ENCODE measurements around the gene INTS6. TPM values are rescaled to one million over a fixed set of nuclear protein-coding genes. Genes with fewer than 3 reads are reported as not detected.

The INTS6 gene
- total and polyA plus RNA-seq, 5 donors from 2014 or later: 19.3 to 62.0 (median 21.8) TPM

- Histone ChIP-seq H3K4me3 (ENCODE audit: low read depth, low read length) (peak overlapping the region; percentile 98), H3K27ac (ENCODE audit: insufficient read depth, low read length, poor library complexity, severe bottlenecking) (peak overlapping the region; percentile 97), H3K36me3 (ENCODE audit: control insufficient read depth, insufficient read depth, low read length) (peaks cover 18% of the 10 kb centered on the region), H3K4me1 (ENCODE audit: control insufficient read depth, insufficient read depth, low read length, poor library complexity, severe bottlenecking) (peaks cover 50% of the 10 kb centered on the region), H3K9me3 (ENCODE audit: control insufficient read depth in 2 of 2, low read length in 2 of 2) (no peaks in the 10 kb centered on the region), H3K27me3 (ENCODE audit: control insufficient read depth, insufficient read depth, low read length) (no peaks in the 10 kb centered on the region)
- no peak for ATAC-seq (ENCODE audit: low read depth in 2 of 2)
- H3K4me3 Mint-ChIP-seq: peak overlapping the region; percentile 89 to 99 (median 95)
- DNase-seq: peak in 1 of 3 donors; percentile 7
- H3K4me1 Mint-ChIP-seq: peaks cover 28 to 63% (median 41%) of the 10 kb centered on the region in 4 donors
- H3K9me3 Mint-ChIP-seq: peaks cover 0 to 1% (median 0%) of the 10 kb centered on the region in 7 donors
- H3K36me3 Mint-ChIP-seq: peaks cover 16% of the 10 kb centered on the region
- peak overlapping the region; percentile 92 to 98 (median 97) for H3K27ac Mint-ChIP-seq
- peaks cover 6% of the 10 kb centered on the region for H3K27me3 Mint-ChIP-seq
These were observed 1.3 kb upstream of the INTS6 start for GRCh38 chr13:51453959-51454703.

DNA sequence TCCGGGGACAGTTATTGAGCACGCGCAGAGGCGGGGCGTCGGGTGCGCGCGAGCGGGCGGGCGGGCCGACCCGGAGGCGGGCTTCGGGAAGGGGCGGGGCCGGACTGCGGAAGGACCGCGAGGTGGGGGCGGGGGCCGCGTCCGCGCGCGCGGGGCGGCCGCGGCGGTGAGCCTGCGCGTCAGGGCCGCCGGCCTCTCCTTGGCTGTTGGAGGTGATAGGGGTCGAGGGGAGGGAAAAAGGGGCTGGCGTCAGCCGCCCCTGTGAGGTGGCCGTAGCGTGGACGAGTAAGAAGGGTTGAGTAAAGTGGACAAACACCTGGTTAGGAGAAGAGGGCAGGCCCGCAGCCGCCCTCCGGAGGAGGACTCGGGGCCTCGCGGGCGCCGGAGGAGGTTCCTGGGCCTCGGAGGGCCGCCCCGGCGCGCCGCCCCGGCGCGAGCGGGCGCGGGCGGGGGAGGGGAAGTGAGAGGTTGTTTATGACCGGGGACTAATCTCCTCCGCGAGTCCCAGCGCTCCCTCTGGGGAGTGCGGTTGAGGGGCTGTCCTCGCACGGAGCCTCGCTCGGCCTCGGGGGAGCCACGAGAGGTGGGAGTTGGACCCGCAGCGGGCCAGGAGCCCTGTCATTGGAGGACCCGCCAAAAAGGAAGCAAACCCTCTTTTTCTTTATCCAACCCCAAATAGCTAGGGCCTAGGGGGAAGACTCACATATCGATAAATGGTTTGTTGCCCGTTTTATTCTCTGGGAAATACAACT, 547 bp upstream of the INTS6 start:
- peaks cover 17% of the 10 kb centered on the region for H3K36me3 Mint-ChIP-seq
- Histone ChIP-seq H3K27me3 (ENCODE audit: control insufficient read depth, insufficient read depth, low read length) (no peaks in the 10 kb centered on the region), H3K27ac (ENCODE audit: insufficient read depth, low read length, poor library complexity, severe bottlenecking) (peak overlapping the region; percentile 97), H3K36me3 (ENCODE audit: control insufficient read depth, insufficient read depth, low read length) (peaks cover 21% of the 10 kb centered on the region), H3K9me3 (ENCODE audit: control insufficient read depth in 2 of 2, low read length in 2 of 2) (no peaks in the 10 kb centered on the region), H3K4me3 (ENCODE audit: low read depth, low read length) (peak overlapping the region; percentile 98), H3K4me1 (ENCODE audit: control insufficient read depth, insufficient read depth, low read length, poor library complexity, severe bottlenecking) (peaks cover 50% of the 10 kb centered on the region)
- peak overlapping the region; percentile 92 to 98 (median 97) for H3K27ac Mint-ChIP-seq
- peak; percentile 45 to 50 for ATAC-seq (ENCODE audit: low read depth in 2 of 2)
- peak; percentile 76 to 86 (median 82) for DNase-seq
- peak overlapping the region; percentile 89 to 99 (median 96) for H3K4me3 Mint-ChIP-seq
- H3K27me3 Mint-ChIP-seq: peaks cover 6% of the 10 kb centered on the region
- peaks cover 0 to 1% (median 0%) of the 10 kb centered on the region in 7 donors for H3K9me3 Mint-ChIP-seq
- H3K4me1 Mint-ChIP-seq: peaks cover 28 to 68% (median 44%) of the 10 kb centered on the region in 4 donors

DNA sequence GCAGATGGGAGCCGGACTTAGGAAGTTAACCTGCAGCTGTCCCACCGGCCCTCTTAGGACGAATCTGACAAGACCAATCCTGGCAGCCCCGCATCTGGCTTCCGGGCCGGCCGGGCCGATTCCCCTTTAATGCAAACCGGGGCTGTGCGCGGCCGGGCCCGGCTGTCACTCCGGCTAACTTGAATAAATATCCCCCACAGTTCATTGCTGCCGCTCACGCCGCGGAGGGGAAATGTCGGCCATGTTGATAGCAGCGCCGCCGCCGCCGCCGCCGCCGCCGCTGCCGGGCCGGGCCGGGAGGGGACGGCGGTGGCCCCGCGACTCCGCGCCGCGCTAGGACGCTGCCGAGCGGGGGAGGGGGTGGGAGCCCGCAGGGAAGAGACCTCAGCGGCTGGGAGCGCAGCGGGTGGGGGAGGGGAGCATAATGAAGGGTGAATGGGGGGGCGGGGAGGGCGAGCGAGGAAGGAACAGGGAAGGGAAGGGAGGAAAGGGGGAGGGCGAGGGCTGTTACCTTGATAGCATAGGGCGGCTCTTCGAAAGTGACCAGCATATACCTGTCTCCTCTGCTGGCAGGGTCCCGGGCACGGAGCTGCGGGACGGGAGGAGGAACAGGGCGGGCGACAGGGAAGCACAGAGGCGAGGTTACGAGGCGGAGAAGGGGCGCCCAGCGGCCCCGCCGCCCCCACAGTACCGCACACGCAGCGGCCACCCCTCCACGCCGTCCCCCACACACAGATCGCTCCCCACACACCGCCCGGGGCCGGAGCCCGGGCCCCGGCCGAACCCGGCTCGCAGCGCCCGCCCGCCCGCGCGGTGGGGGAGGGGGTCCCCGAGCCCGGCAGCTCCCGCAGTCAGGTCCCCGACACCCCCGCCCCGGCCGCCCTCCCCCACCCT, 1.1 kb downstream of the INTS6 start:
- peak; percentile 17 to 20 for ATAC-seq (ENCODE audit: low read depth in 2 of 2)
- Histone ChIP-seq H3K27ac (ENCODE audit: insufficient read depth, low read length, poor library complexity, severe bottlenecking) (peak overlapping the region; percentile 97), H3K4me1 (ENCODE audit: control insufficient read depth, insufficient read depth, low read length, poor library complexity, severe bottlenecking) (peaks cover 50% of the 10 kb centered on the region), H3K36me3 (ENCODE audit: control insufficient read depth, insufficient read depth, low read length) (peaks cover 21% of the 10 kb centered on the region), H3K4me3 (ENCODE audit: low read depth, low read length) (peak overlapping the region; percentile 91), H3K9me3 (ENCODE audit: control insufficient read depth in 2 of 2, low read length in 2 of 2) (no peaks in the 10 kb centered on the region), H3K27me3 (ENCODE audit: control insufficient read depth, insufficient read depth, low read length) (no peaks in the 10 kb centered on the region)
- Mint-ChIP-seq H3K27ac (peak overlapping the region; percentile 92 to 98 (median 96)), H3K9me3 (no peaks in the 10 kb centered on the region), H3K36me3 (peaks cover 12% of the 10 kb centered on the region), H3K4me1 (peaks cover 30 to 60% (median 46%) of the 10 kb centered on the region in 4 donors), H3K27me3 (peaks cover 6% of the 10 kb centered on the region), H3K4me3 (peak overlapping the region; percentile 89 to 99 (median 96))
- DNase-seq: peak; percentile 64 to 89 (median 79)

DNA sequence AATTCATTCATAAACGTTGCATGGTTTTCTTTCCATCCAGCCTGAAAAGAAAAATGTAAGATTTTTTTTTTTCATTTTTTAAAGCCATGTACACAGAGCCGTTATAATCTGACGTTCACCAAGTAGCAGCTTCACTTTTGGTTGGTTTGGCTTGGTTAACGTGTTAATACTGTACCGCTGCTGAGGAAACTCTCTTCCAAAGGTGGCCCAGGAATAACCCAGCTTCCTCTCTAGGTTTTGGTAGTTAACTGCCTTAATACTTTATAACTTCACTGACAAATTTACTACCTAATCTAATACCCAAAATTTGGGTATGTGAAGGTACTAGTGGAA, 1.7 kb downstream of the INTS6 start:
- Histone ChIP-seq H3K27ac (ENCODE audit: insufficient read depth, low read length, poor library complexity, severe bottlenecking) (peak overlapping the region; percentile 97), H3K9me3 (ENCODE audit: control insufficient read depth in 2 of 2, low read length in 2 of 2) (no peaks in the 10 kb centered on the region), H3K4me3 (ENCODE audit: low read depth, low read length) (peak overlapping the region; percentile 91), H3K27me3 (ENCODE audit: control insufficient read depth, insufficient read depth, low read length) (no peaks in the 10 kb centered on the region), H3K4me1 (ENCODE audit: control insufficient read depth, insufficient read depth, low read length, poor library complexity, severe bottlenecking) (peaks cover 50% of the 10 kb centered on the region), H3K36me3 (ENCODE audit: control insufficient read depth, insufficient read depth, low read length) (peaks cover 20% of the 10 kb centered on the region)
- DNase-seq (no peak), ATAC-seq (ENCODE audit: low read depth in 2 of 2) (no peak)
- Mint-ChIP-seq H3K36me3 (peaks cover 10% of the 10 kb centered on the region), H3K4me3 (peak overlapping the region; percentile 89 to 99 (median 96)), H3K4me1 (peaks cover 35 to 59% (median 48%) of the 10 kb centered on the region in 4 donors), H3K27ac (peak overlapping the region; percentile 92 to 98 (median 96)), H3K9me3 (no peaks in the 10 kb centered on the region), H3K27me3 (peaks cover 6% of the 10 kb centered on the region)

- Histone ChIP-seq H3K4me3 (ENCODE audit: low read depth, low read length) (no peak overlapping the region), H3K9me3 (ENCODE audit: control insufficient read depth in 2 of 2, low read length in 2 of 2) (no peaks in the 10 kb centered on the region), H3K27ac (ENCODE audit: insufficient read depth, low read length, poor library complexity, severe bottlenecking) (no peak overlapping the region), H3K4me1 (ENCODE audit: control insufficient read depth, insufficient read depth, low read length, poor library complexity, severe bottlenecking) (peaks cover 29% of the 10 kb centered on the region), H3K27me3 (ENCODE audit: control insufficient read depth, insufficient read depth, low read length) (no peaks in the 10 kb centered on the region), H3K36me3 (ENCODE audit: control insufficient read depth, insufficient read depth, low read length) (peaks cover 13% of the 10 kb centered on the region)
- peaks cover 6% of the 10 kb centered on the region for H3K27me3 Mint-ChIP-seq
- H3K36me3 Mint-ChIP-seq: peaks cover 6% of the 10 kb centered on the region
- H3K9me3 Mint-ChIP-seq: no peaks in the 10 kb centered on the region
- peak overlapping the region in 2 of 3 donors; percentile 11 to 23 for H3K27ac Mint-ChIP-seq
- ATAC-seq (ENCODE audit: low read depth in 2 of 2): no peak
- H3K4me1 Mint-ChIP-seq: peaks cover 21 to 43% (median 36%) of the 10 kb centered on the region in 4 donors
- DNase-seq: no peak
- H3K4me3 Mint-ChIP-seq: peak overlapping the region; percentile 15 to 45 (median 34)
These were observed 3.8 kb downstream of the INTS6 start for GRCh38 chr13:51449018-51449417.

DNA sequence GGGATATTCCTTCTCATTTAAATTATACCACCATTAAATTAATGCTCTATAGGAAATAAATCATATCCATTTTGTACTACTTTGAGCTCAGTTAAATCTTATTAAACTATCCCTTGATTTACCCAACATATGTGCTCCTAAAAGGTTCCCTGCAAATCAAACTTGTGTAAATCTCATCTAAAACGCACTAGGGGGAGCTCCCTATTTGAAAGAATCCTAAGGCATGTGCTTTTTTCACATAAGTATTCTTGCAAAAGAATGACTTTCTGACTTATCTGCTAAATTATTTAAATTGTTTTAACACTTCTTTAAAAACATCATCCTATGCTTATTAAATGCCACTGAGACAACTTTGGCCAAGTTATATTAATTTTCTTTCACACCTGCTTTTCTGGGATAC, 7.9 kb downstream of the INTS6 start:
- Histone ChIP-seq H3K27ac (ENCODE audit: insufficient read depth, low read length, poor library complexity, severe bottlenecking) (no peak overlapping the region), H3K9me3 (ENCODE audit: control insufficient read depth in 2 of 2, low read length in 2 of 2) (no peaks in the 10 kb centered on the region), H3K27me3 (ENCODE audit: control insufficient read depth, insufficient read depth, low read length) (no peaks in the 10 kb centered on the region), H3K36me3 (ENCODE audit: control insufficient read depth, insufficient read depth, low read length) (peaks cover 11% of the 10 kb centered on the region), H3K4me3 (ENCODE audit: low read depth, low read length) (no peak overlapping the region), H3K4me1 (ENCODE audit: control insufficient read depth, insufficient read depth, low read length, poor library complexity, severe bottlenecking) (peaks cover 8% of the 10 kb centered on the region)
- Mint-ChIP-seq H3K4me1 (peaks cover 17 to 26% (median 25%) of the 10 kb centered on the region in 4 donors), H3K27me3 (no peaks in the 10 kb centered on the region), H3K4me3 (no peak overlapping the region), H3K27ac (no peak overlapping the region), H3K9me3 (no peaks in the 10 kb centered on the region), H3K36me3 (peaks cover 6% of the 10 kb centered on the region)
- DNase-seq (peak in 2 of 3 donors; percentile 19 to 54), ATAC-seq (ENCODE audit: low read depth in 2 of 2) (no peak)

DNA sequence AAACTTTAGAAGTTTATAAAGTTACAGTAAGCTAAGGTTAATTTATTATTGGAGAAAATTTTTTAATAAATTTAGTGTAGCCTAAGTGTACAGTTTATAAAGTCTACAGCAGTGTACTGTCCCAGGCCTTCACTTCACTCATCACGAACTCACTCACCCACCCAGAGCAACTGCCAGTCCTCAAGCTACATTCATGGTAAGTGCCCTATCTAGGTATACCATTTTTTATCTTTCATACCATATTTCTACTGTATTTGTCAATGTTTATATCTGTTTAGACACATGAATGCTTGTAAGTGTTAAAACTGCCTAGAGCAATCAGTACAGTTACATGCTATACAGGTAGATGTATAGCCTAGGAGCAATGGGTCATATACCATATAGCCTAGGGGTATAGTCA, 12.5 kb downstream of the INTS6 start:
- no peaks in the 10 kb centered on the region for H3K27me3 ChIP-seq (ENCODE audit: control insufficient read depth, insufficient read depth, low read length)
- ATAC-seq (ENCODE audit: low read depth in 2 of 2) (no peak), DNase-seq (no peak)
- H3K9me3 ChIP-seq (ENCODE audit: control insufficient read depth in 2 of 2, low read length in 2 of 2): no peaks in the 10 kb centered on the region
- Mint-ChIP-seq H3K27me3 (no peaks in the 10 kb centered on the region), H3K27ac (peak overlapping the region in 1 of 3 donors; percentile 38), H3K4me1 (peaks cover 10 to 22% (median 14%) of the 10 kb centered on the region in 4 donors), H3K9me3 (no peaks in the 10 kb centered on the region), H3K36me3 (no peaks in the 10 kb centered on the region), H3K4me3 (no peak overlapping the region)
- H3K4me1 ChIP-seq (ENCODE audit: control insufficient read depth, insufficient read depth, low read length, poor library complexity, severe bottlenecking): no peaks in the 10 kb centered on the region
- H3K36me3 ChIP-seq (ENCODE audit: control insufficient read depth, insufficient read depth, low read length): no peaks in the 10 kb centered on the region
- H3K27ac ChIP-seq (ENCODE audit: insufficient read depth, low read length, poor library complexity, severe bottlenecking): no peak overlapping the region
- H3K4me3 ChIP-seq (ENCODE audit: low read depth, low read length): no peak overlapping the region

All from CD4-positive, CD25-positive, alpha-beta regulatory T cell (primary cell).